Spleen (tissue), 11 donors: ENCODE results near the gene GET4. TPM values are rescaled to one million over a fixed set of nuclear protein-coding genes. Genes with fewer than 3 reads are reported as not detected.
A peak's percentile ranks its signal among the peaks of the same experiment; 100 is the strongest.

Source experiments
- DNase-seq: peaks from one replicate; pipeline ENCODE4 v3.0.0-alpha.2; 2020
- H3K27ac ChIP-seq, 8 donors: fragments of 200-600 bp; sonication (generic) in 7 of 8; 1 replicate in 4 of 8; 2 replicates in 4 of 8; pipeline versions ENCODE4 v1.5.0 to v1.8.0; 2016 to 2021; ENCODE audit warnings: inconsistent platforms in 4 of 8, mild to moderate bottlenecking in 4 of 8, moderate library complexity in 1 of 8
- H3K27me3 ChIP-seq, 7 donors: fragments of 200-600 bp; sonication (generic) in 6 of 7; replicated peaks in 1 of 7; 1 replicate in 4 of 7; 2 replicates in 3 of 7; pipeline versions ENCODE4 v1.5.0 to v1.8.0; 2016 to 2021; ENCODE audit warnings: inconsistent platforms in 3 of 7, mild to moderate bottlenecking in 1 of 7
- H3K36me3 ChIP-seq, 6 donors: fragments of 200-600 bp; sonication (generic) in 5 of 6; 1 replicate in 4 of 6; 2 replicates in 2 of 6; pipeline versions ENCODE4 v1.5.0 to v1.8.0; 2016 to 2021; ENCODE audit warnings: inconsistent platforms in 2 of 6
- H3K4me1 ChIP-seq, 6 donors: fragments of 200-600 bp; sonication (generic) in 5 of 6; 1 replicate in 3 of 6; 2 replicates in 3 of 6; pipeline versions ENCODE4 v1.5.0 to v1.8.0; 2016 to 2021; ENCODE audit warnings: inconsistent platforms in 3 of 6
- H3K4me3 ChIP-seq, 8 donors: fragments of 200-600 bp; sonication (generic) in 7 of 8; 1 replicate in 4 of 8; 2 replicates in 4 of 8; pipeline versions ENCODE4 v1.5.0 to v1.8.0; 2016 to 2021; ENCODE audit warnings: inconsistent platforms in 4 of 8, mild to moderate bottlenecking in 4 of 8, moderate library complexity in 2 of 8
- H3K9me3 ChIP-seq, 8 donors: fragments of 200-600 bp; sonication (generic) in 7 of 8; 1 replicate in 4 of 8; 2 replicates in 4 of 8; pipeline versions ENCODE4 v1.5.0 to v1.8.0; 2016 to 2021; ENCODE audit warnings: inconsistent platforms in 4 of 8
- CTCF ChIP-seq, 11 experiments: fragments of 200-600 bp in 7 of 11; fragments of 450-650 bp in 4 of 11; sonication (generic) in 4 of 11; IDR thresholded peaks in 8 of 11; conservative IDR thresholded peaks in 3 of 11; 1 replicate in 7 of 11; 2 replicates in 4 of 11; pipeline versions ENCODE4 v1.4.0 to v1.8.0; 2016 to 2021; ENCODE audit warnings: antibody characterized with exemption in 11 of 11, inconsistent platforms in 4 of 11, mild to moderate bottlenecking in 1 of 11
- POLR2A ChIP-seq, 3 donors: fragments of 450-650 bp; IDR thresholded peaks; one replicate each; pipeline ENCODE4 v1.5.1; 2017; ENCODE audit warnings: antibody characterized with exemption in 3 of 3, mild to moderate bottlenecking in 1 of 3
- POLR2AphosphoS5 ChIP-seq, 3 donors: sonication (generic); formaldehyde crosslinking; IDR thresholded peaks; one replicate each; pipeline ENCODE4 v1.5.1; 2017; ENCODE audit warnings: antibody characterized with exemption in 3 of 3
- WGBS, 5 donors: extraction: QIAGEN DNeasy Blood & Tissue Kit in 3 of 5; methylation state at CpG; one replicate each; pipeline versions ENCODE4 v1.1.5 to v1.1.7; 2013 to 2018; 5-methylcytosine and 5-hydroxymethylcytosine counted together
- intact Hi-C: fragments of 100-400 bp; cut with DNase I; formaldehyde crosslinking; loops from one replicate; pipeline ENCODE4 v1.15.0; 2023; ENCODE audit warnings: low total_unique reads
- polyA plus RNA-seq, 3 donors: library from polyadenylated mRNA; stranded (reverse); fragments of 200-250 nt; gene quantifications; one replicate each; pipeline ENCODE4 v1.2.1, GENCODE V29; 2013
- total RNA-seq, 7 donors: library from RNA; depleted of rRNA in 3 of 7; stranded (reverse); fragments of >200 nt in 3 of 7; fragmentation: NEBNext Ultra II Directional in 4 of 7; extraction: Animal tissue kit (Norgen Biotek cat#: 25700) in 4 of 7; gene quantifications; one replicate each; pipeline versions ENCODE4 v1.1.0 to v1.2.1, GENCODE V29; 2016 to 2021
- donor health status: healthy with polysubstance abuse.
- donor health status: DM: no; HTN: no; CAD: no; lungs with moderate emphysema.
- donor health status: DM: no; HTN: no; CAD: no.
- donor health status: Bipolar disorder and iron deficiency.
- donor health status: healthy.
- donor health status: DM: no; HTN: no; CAD: no.
- donor health status: DM: yes; HTN: yes; CAD: no.

GET4 gene
- total and polyA plus RNA-seq, 10 donors, result 25.4 to 63.0 (median 36.1) TPM

GRCh38 chr7:883055-884021 lies 7.0 kb downstream of the GET4 start:
- no peak overlapping the region for H3K4me3 ChIP-seq
- H3K36me3 ChIP-seq, result peaks cover 0 to 68% (median 23%) of the 10 kb centered on the region in 6 donors
- peak; percentile 68 for DNase-seq
- H3K9me3 ChIP-seq, result no peaks in the 10 kb centered on the region
- 79 to 85% (median 84%) methylated on average over 49 to 50 of the region's 50 CpGs for WGBS, 5 donors
- intact Hi-C loops, result no loop called here
- H3K27ac ChIP-seq, result no peak overlapping the region
- no peaks in the 10 kb centered on the region for H3K27me3 ChIP-seq
- no peak for TF ChIP-seq POLR2A (IDR thresholded peaks at IDR 0.05)
- peak in 1 of 3 donors; percentile 11 for TF ChIP-seq POLR2AphosphoS5 (IDR thresholded peaks at IDR 0.05)
- peaks cover 21 to 86% (median 59%) of the 10 kb centered on the region in 6 donors for H3K4me1 ChIP-seq

DNA sequence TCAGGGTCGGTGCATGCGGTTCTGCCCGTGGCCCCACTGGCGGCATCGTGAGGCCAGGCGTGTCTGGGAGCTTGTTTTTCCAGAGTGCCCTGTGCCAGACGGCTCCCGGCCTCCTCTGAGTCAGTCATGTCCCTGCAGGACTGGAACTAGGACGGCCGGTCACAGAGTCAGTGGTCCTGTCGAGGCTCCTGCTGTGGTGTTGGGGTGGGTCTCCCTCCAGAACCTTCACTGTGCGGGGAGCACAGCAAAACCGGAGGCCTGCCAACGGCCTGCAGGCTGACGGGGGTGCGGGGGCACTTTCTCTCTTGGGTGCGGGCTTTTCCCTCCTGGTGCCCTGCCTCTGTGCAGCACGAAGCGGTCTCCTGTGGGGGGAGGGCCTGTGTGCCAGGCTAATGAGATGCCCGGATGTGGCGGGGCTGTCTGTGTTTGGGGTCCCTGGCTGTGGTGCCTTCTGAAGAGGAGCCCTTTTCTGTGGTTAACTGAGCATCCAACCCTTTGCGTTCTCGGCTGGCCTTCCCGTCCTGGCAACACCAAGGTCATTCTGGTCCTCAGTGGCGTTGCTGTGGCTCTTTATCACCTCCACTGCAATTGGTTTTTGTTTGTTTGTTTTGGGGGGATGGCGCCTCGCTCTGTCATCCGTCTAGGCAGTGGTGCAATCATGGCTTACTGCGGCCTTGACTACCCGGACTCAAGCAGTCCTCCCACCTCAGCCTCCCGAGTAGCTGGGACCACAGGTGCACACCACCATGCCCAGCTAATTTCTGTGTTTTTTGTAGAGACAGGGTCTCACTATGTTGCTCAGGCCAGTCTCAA lies 8.0 kb downstream of the GET4 start:
- H3K9me3 ChIP-seq, result no peaks in the 10 kb centered on the region
- WGBS, 5 donors, result 87 to 91% (median 88%) methylated on average over 18 to 31 of the region's 31 CpGs
- intact Hi-C loops, result no loop called here
- TF ChIP-seq POLR2AphosphoS5 (IDR thresholded peaks at IDR 0.05) (no peak), POLR2A (IDR thresholded peaks at IDR 0.05) (no peak), CTCF (IDR thresholded peaks at IDR 0.05 in 8 of 11, conservative IDR thresholded peaks at IDR 0.05 in 3 of 11) (no peak)
- peak; percentile 72 for DNase-seq
- H3K36me3 ChIP-seq, result peaks cover 3 to 71% (median 34%) of the 10 kb centered on the region in 6 donors
- H3K4me3 ChIP-seq, result no peak overlapping the region
- H3K27ac ChIP-seq, result no peak overlapping the region
- H3K27me3 ChIP-seq, result no peaks in the 10 kb centered on the region
- peaks cover 13 to 76% (median 49%) of the 10 kb centered on the region in 6 donors for H3K4me1 ChIP-seq

GRCh38 chr7:885261-885892 lies 9.0 kb downstream of the GET4 start:
- DNase-seq, result peak; percentile 74
- Histone ChIP-seq H3K27ac (no peak overlapping the region), H3K4me1 (peaks cover 8 to 66% (median 39%) of the 10 kb centered on the region in 6 donors), H3K36me3 (peaks cover 3 to 65% (median 34%) of the 10 kb centered on the region in 6 donors), H3K9me3 (no peaks in the 10 kb centered on the region), H3K27me3 (no peaks in the 10 kb centered on the region), H3K4me3 (no peak overlapping the region)
- 81 to 93% (median 86%) methylated on average over 23 to 25 of the region's 25 CpGs for WGBS, 5 donors
- intact Hi-C loops, result no loop called here
- no peak for TF ChIP-seq POLR2A (IDR thresholded peaks at IDR 0.05)
- TF ChIP-seq POLR2AphosphoS5 (IDR thresholded peaks at IDR 0.05), result peak in 1 of 3 donors; percentile 49

DNA sequence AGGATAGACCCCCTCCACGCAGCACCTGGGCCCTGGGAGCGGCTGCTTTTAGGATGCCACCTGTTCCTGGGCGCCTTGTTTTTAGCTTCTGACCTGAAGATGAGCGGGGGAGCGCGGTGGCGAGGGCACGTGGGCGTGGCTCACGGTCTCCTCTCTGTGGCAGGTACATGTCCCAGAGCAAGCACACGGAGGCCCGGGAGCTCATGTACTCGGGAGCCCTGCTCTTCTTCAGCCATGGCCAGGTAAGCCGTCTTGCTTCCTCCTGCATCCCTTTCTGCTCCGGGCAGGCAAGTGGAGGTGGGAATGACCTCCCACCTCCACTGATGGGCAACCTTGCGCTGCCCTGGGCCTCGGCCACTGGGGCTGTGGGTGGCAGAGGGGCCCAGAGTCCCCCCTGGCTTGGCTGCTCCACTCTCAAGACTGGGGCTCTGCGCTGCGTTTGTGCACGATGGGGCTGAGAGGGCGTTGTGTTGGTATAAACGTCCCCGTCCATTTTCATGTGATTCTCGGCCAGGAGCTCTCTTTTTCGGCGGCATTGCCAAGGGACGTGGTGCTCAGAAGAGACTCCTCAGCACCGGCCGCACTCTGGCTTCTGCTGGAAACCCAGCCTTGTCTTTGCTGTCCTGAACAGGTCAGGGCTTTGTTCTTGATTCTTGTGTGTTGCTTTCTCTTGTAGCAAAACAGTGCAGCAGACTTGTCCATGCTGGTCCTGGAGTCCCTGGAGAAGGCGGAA lies 9.7 kb downstream of the GET4 start:
- intact Hi-C loops, result no loop called here
- no peaks in the 10 kb centered on the region for H3K27me3 ChIP-seq
- no peak overlapping the region for H3K27ac ChIP-seq
- H3K4me1 ChIP-seq, result peaks cover 4 to 59% (median 32%) of the 10 kb centered on the region in 6 donors
- peak; percentile 65 for DNase-seq
- TF ChIP-seq CTCF (IDR thresholded peaks at IDR 0.05 in 8 of 11, conservative IDR thresholded peaks at IDR 0.05 in 3 of 11) (no peak), POLR2AphosphoS5 (IDR thresholded peaks at IDR 0.05) (no peak), POLR2A (IDR thresholded peaks at IDR 0.05) (no peak)
- H3K36me3 ChIP-seq, result peaks cover 3 to 69% (median 41%) of the 10 kb centered on the region in 6 donors
- H3K9me3 ChIP-seq, result no peaks in the 10 kb centered on the region
- 86 to 96% (median 90%) methylated on average over 15 to 30 of the region's 30 CpGs for WGBS, 5 donors
- H3K4me3 ChIP-seq, result no peak overlapping the region
